MM.1S (cell line): ENCODE measurements around the gene ASCC3.
"Not testable (repeated sequence)": the region's sequence is repeated elsewhere in the genome, so short reads cannot be mapped to it uniquely, and the experiment has no call there.

Experiments
- DNase-seq: peaks from one replicate; pipeline ENCODE4 v3.0.0-alpha.2; 2015
- H2AFZ ChIP-seq: fragments of 300-600 bp; sonication (generic); 2 replicates; pipeline ENCODE4 v1.6.0; 2016; ENCODE audit warnings: antibody characterized with exemption, low read length
- H3F3A ChIP-seq: fragments of 300-600 bp; sonication (generic); 2 replicates; pipeline ENCODE4 v1.6.1; 2016; ENCODE audit warnings: mild to moderate bottlenecking, antibody characterized with exemption, low read length, moderate library complexity, mixed read lengths; ENCODE audit not compliant: insufficient read depth
- H3K27ac ChIP-seq: fragments of 300-600 bp; sonication (generic); 2 replicates; pipeline ENCODE4 v1.5.1; 2016; ENCODE audit warnings: mild to moderate bottlenecking, low read length
- H3K27me3 ChIP-seq: fragments of 300-600 bp; sonication (generic); replicated peaks from 2 replicates; pipeline ENCODE4 v1.6.0; 2016; ENCODE audit warnings: low read length; ENCODE audit not compliant: insufficient read depth
- H3K36me3 ChIP-seq: fragments of 300-600 bp; sonication (generic); replicated peaks from 2 replicates; pipeline ENCODE4 v1.6.1; 2016; ENCODE audit warnings: mild to moderate bottlenecking, low read length, mixed read lengths; ENCODE audit not compliant: insufficient read depth
- H3K4me1 ChIP-seq: fragments of 300-600 bp; sonication (generic); 2 replicates; pipeline ENCODE4 v1.6.1; 2016; ENCODE audit warnings: low read length, mixed read lengths
- H3K4me2 ChIP-seq: fragments of 300-600 bp; sonication (generic); 2 replicates; pipeline ENCODE4 v1.6.0; 2016; ENCODE audit warnings: low read depth, low read length
- H3K4me3 ChIP-seq: fragments of 300-600 bp; sonication (generic); 2 replicates; pipeline ENCODE4 v1.5.1; 2016; ENCODE audit warnings: low read length, mixed read lengths
- H3K79me2 ChIP-seq: fragments of 300-600 bp; sonication (generic); 2 replicates; pipeline ENCODE4 v1.6.1; 2016; ENCODE audit warnings: mixed run types, low read length, mixed read lengths
- H3K9ac ChIP-seq: fragments of 300-600 bp; sonication (generic); 2 replicates; pipeline ENCODE4 v1.6.1; 2016; ENCODE audit warnings: low read length, mixed read lengths
- H3K9me2 ChIP-seq: fragments of 300-600 bp; sonication (generic); replicated peaks from 2 replicates; pipeline ENCODE4 v1.6.1; 2016; ENCODE audit warnings: mild to moderate bottlenecking, low read length, mixed read lengths; ENCODE audit not compliant: insufficient read depth
- H3K9me3 ChIP-seq: fragments of 300-600 bp; sonication (generic); replicated peaks from 2 replicates; pipeline ENCODE4 v1.6.1; 2016; ENCODE audit warnings: mild to moderate bottlenecking, low read length, mixed read lengths; ENCODE audit not compliant: insufficient read depth
- H4K20me1 ChIP-seq: fragments of 300-600 bp; sonication (generic); 2 replicates; pipeline ENCODE4 v1.6.1; 2016; ENCODE audit warnings: mild to moderate bottlenecking, low read length, moderate library complexity, mixed read lengths; ENCODE audit not compliant: insufficient read depth
- EZH2 ChIP-seq: fragments of 300-600 bp; sonication (generic); optimal IDR thresholded peaks from 2 replicates; pipeline ENCODE3; 2017; ENCODE audit warnings: low read depth, mild to moderate bottlenecking, antibody characterized with exemption, low read length, mixed read lengths
- EZH2phosphoT487 ChIP-seq: fragments of 300-600 bp; sonication (generic); IDR thresholded peaks from 2 replicates; pipeline ENCODE4 v1.6.1; 2018; ENCODE audit warnings: antibody characterized with exemption, low read length
- TF ChIP-seq, protein P1 (sequence below): fragments of 300-600 bp; sonication (generic); IDR thresholded peaks from 2 replicates; pipeline ENCODE4 v1.5.1; 2016; ENCODE audit warnings: antibody characterized with exemption, low read length, mixed read lengths

The ASCC3 gene

DNA sequence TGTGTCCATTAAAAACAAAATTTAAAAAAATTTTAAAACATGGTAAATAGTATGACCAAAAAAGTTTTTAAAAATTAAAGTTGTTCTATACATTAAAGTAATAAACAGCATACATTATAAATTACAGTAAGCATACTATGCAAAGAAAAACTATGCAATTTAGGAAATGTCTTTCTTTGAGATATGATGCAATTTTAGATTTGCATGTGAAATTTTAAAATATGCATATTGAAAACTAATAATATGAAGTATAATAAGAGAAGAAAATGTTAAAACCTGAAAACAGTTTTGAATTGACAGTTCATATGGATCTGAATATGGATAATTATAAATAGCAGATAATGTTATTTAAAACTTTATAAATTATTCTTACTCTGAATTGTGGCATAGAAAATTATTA lies 43.1 kb downstream of the ASCC3 start:
- H3K4me2 ChIP-seq: no peak overlapping the region
- H3K9ac ChIP-seq: no peak overlapping the region
- TF ChIP-seq EZH2: no peak
- TF ChIP-seq, protein P1, sequence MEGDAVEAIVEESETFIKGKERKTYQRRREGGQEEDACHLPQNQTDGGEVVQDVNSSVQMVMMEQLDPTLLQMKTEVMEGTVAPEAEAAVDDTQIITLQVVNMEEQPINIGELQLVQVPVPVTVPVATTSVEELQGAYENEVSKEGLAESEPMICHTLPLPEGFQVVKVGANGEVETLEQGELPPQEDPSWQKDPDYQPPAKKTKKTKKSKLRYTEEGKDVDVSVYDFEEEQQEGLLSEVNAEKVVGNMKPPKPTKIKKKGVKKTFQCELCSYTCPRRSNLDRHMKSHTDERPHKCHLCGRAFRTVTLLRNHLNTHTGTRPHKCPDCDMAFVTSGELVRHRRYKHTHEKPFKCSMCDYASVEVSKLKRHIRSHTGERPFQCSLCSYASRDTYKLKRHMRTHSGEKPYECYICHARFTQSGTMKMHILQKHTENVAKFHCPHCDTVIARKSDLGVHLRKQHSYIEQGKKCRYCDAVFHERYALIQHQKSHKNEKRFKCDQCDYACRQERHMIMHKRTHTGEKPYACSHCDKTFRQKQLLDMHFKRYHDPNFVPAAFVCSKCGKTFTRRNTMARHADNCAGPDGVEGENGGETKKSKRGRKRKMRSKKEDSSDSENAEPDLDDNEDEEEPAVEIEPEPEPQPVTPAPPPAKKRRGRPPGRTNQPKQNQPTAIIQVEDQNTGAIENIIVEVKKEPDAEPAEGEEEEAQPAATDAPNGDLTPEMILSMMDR: no peak
- no peak for TF ChIP-seq EZH2phosphoT487
- no peaks in the 10 kb centered on the region for H3K9me3 ChIP-seq
- H4K20me1 ChIP-seq: no peaks in the 10 kb centered on the region
- no peaks in the 10 kb centered on the region for H3K27me3 ChIP-seq
- no peaks in the 10 kb centered on the region; the same call in 1 of the 2 replicates for H3K36me3 ChIP-seq
- no peak for DNase-seq
- H3K27ac ChIP-seq: no peak overlapping the region
- H3K4me1 ChIP-seq: no peaks in the 10 kb centered on the region
- H3K4me3 ChIP-seq: no peak overlapping the region
- H3K9me2 ChIP-seq: no peaks in the 10 kb centered on the region
- no peaks in the 10 kb centered on the region for H3F3A ChIP-seq
- no peak overlapping the region for H2AFZ ChIP-seq
- H3K79me2 ChIP-seq: peaks cover 30% of the 10 kb centered on the region

GRCh38 chr6:100833972-100834574 lies 47.1 kb downstream of the ASCC3 start:
- no peaks in the 10 kb centered on the region for H3K9me2 ChIP-seq
- no peaks in the 10 kb centered on the region for H4K20me1 ChIP-seq
- no peak overlapping the region for H3K9ac ChIP-seq
- no peak overlapping the region for H3K4me2 ChIP-seq
- no peaks in the 10 kb centered on the region; the same call in 1 of the 2 replicates for H3K36me3 ChIP-seq
- TF ChIP-seq, protein P1: no peak
- no peak for TF ChIP-seq EZH2phosphoT487
- no peak for TF ChIP-seq EZH2
- no peak overlapping the region for H2AFZ ChIP-seq
- H3K79me2 ChIP-seq: peaks cover 22% of the 10 kb centered on the region
- H3K4me3 ChIP-seq: no peak overlapping the region
- no peak for DNase-seq
- no peaks in the 10 kb centered on the region for H3K27me3 ChIP-seq
- H3K27ac ChIP-seq: no peak overlapping the region
- H3F3A ChIP-seq: no peaks in the 10 kb centered on the region
- no peaks in the 10 kb centered on the region for H3K4me1 ChIP-seq
- no peaks in the 10 kb centered on the region for H3K9me3 ChIP-seq

DNA sequence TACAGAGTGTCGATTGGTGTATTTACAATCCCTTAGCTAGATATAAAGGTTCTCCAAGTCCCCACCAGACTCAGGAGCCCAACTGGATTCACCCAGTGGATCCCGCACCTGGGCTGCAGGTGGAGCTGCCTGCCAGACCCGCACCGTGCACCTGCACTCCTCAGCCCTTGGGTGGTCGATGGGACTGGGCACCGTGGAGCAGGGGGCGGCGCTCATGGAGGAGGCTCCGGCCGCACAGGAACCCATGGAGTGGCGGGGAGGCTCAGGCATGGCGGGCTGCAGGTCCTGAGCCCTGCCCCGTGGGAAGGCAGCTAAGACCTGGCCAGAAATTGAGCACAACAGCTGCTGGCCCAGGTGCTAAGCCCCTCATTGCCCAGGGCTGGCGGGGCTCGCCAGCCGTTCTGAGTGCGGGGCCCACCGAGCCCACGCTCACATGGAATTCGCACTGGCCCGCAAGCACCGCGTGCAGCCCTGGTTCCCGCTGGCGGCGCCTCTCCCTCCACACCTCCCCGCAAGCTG lies 52.0 kb downstream of the ASCC3 start:
- H3K27me3 ChIP-seq, H3K4me2 ChIP-seq, H3K4me1 ChIP-seq, H2AFZ ChIP-seq, H3K9ac ChIP-seq, H3K27ac ChIP-seq, H4K20me1 ChIP-seq, H3F3A ChIP-seq, H3K79me2 ChIP-seq, H3K4me3 ChIP-seq, DNase-seq, H3K9me2 ChIP-seq, H3K36me3 ChIP-seq, H3K9me3 ChIP-seq: not testable (repeated sequence)

- Histone ChIP-seq H3K4me1 (no peaks in the 10 kb centered on the region), H3K79me2 (peaks cover 16% of the 10 kb centered on the region), H3K27ac (no peak overlapping the region), H3K27me3 (no peaks in the 10 kb centered on the region), H4K20me1 (no peaks in the 10 kb centered on the region; the same call in 1 of the 2 replicates), H2AFZ (no peak overlapping the region), H3K36me3 (no peaks in the 10 kb centered on the region), H3K4me2 (no peak overlapping the region), H3K9me2 (no peaks in the 10 kb centered on the region), H3K9ac (no peak overlapping the region), H3K4me3 (no peak overlapping the region), H3K9me3 (no peaks in the 10 kb centered on the region; the same call in 1 of the 2 replicates), H3F3A (no peaks in the 10 kb centered on the region)
- DNase-seq: no peak
- no peak for TF ChIP-seq EZH2
Observed at GRCh38 chr6:100823041-100823440, 58.1 kb downstream of the ASCC3 start.
